ACC112 (cell line): ENCODE results near the gene MAFF.

Experiments
- H2AFZ ChIP-seq: fragments of 200-600 bp; sonication (generic); one replicate; pipeline ENCODE4 v1.6.0; 2017; ENCODE audit warnings: antibody characterized with exemption, low read length; ENCODE audit not compliant: unreplicated experiment
- H3K27ac ChIP-seq: fragments of 200-600 bp; sonication (generic); 2 replicates; pipeline ENCODE4 v1.5.1; 2014; ENCODE audit warnings: low read depth, mild to moderate bottlenecking, antibody characterized with exemption, low read length, moderate library complexity
- H3K27me3 ChIP-seq: fragments of 200-600 bp; sonication (generic); 2 replicates; pipeline ENCODE4 v1.6.1; 2014; ENCODE audit warnings: mild to moderate bottlenecking, antibody characterized with exemption, low read length, moderate library complexity, mixed read lengths; ENCODE audit not compliant: insufficient read depth
- H3K36me3 ChIP-seq: fragments of 200-600 bp; sonication (generic); 2 replicates; pipeline ENCODE4 v1.6.1; 2016; ENCODE audit warnings: mild to moderate bottlenecking, antibody characterized with exemption, low read length, moderate library complexity, mixed read lengths; ENCODE audit not compliant: insufficient read depth
- H3K4me1 ChIP-seq: fragments of 200-600 bp; sonication (generic); one replicate; pipeline ENCODE4 v1.6.1; 2016; ENCODE audit warnings: low read length, mixed read lengths; ENCODE audit not compliant: insufficient read depth, unreplicated experiment, control insufficient read depth
- H3K4me3 ChIP-seq: fragments of 200-600 bp; sonication (generic); 2 replicates; pipeline ENCODE4 v1.5.1; 2014; ENCODE audit warnings: mild to moderate bottlenecking, low read depth, low read length
- H3K79me2 ChIP-seq: fragments of 200-600 bp; sonication (generic); one replicate; pipeline ENCODE4 v1.6.0; 2016; ENCODE audit warnings: low read length; ENCODE audit not compliant: control insufficient read depth, unreplicated experiment, insufficient read depth

The MAFF gene

DNA sequence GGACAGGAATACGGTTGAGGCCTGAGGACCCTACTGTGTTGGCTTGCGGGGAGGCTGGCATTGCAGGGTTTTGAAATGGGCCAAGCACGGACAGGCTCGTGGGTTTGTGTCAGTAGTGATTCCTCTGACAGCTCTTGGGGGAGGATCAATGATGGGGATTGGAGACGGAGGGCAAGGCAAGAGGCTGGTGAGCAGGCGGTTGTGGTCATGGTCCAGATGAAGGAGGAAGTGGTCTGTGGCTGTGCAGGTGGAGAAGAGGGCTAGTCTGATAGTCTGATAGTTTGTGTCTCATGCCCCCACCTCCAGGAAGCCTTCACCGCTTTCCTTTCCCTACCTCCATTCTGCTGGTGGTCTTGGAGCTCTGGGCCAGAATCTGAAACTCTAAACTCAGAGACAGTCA lies 3.0 kb downstream of the MAFF start:
- Histone ChIP-seq H3K4me3 (peak overlapping the region; percentile 91), H3K79me2 (peaks cover 55% of the 10 kb centered on the region)

DNA sequence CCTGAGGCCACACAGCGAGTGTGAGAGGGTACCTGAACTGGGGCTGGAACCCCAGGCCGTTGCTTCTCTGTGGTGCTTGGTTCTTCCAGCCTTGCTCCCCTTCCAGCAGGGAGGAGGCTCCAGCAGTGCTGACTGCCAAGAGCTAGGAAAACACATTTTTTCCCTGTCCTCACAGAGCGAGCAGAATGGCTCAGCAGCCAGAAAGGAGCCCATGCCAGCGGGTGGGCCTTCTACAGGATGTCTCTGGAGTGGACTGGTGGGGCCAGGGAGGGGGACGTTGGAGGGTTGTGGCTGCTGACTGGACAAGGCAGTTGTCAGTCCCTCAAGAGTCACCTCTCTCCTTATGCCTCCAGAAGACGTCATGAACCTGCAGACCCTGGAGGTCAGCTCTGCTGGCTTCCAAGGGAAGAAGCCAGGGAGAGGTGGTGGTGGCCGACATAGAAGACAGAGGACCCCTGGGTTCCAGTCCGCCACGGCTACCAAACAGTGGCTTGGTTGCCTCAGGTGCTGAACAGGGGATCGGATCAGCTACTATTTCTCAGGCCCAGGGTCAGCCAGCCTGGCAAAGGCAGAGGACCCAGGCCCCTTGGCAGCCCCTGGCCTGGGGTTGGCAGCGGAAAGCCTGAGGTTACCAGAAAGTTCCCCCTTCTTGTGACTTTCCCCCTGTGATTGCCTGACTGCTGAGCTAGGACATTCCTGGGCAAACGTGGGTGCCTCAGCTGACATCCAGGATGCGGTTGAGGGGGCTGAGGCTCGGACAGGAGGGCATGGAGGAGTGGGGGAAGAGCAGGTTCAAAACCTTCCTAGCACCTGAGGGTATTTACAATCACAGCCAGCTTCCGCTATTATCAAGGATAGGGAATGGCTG lies 3.7 kb downstream of the MAFF start:
- Histone ChIP-seq H3K36me3 (no peaks in the 10 kb centered on the region), H3K4me1 (peaks cover 16% of the 10 kb centered on the region), H3K27ac (peak overlapping the region; percentile 30; the same call in 1 of the 2 replicates), H3K4me3 (no peak overlapping the region; the same call in 1 of the 2 replicates), H3K79me2 (peaks cover 61% of the 10 kb centered on the region), H3K27me3 (no peaks in the 10 kb centered on the region), H2AFZ (no peak overlapping the region)

More for the DNA sequence above, 3.0 kb downstream of the MAFF start:
- Histone ChIP-seq H3K36me3 (no peaks in the 10 kb centered on the region), H3K27me3 (no peaks in the 10 kb centered on the region), H2AFZ (no peak overlapping the region), H3K4me1 (peaks cover 16% of the 10 kb centered on the region), H3K27ac (peak overlapping the region; percentile 96)

DNA sequence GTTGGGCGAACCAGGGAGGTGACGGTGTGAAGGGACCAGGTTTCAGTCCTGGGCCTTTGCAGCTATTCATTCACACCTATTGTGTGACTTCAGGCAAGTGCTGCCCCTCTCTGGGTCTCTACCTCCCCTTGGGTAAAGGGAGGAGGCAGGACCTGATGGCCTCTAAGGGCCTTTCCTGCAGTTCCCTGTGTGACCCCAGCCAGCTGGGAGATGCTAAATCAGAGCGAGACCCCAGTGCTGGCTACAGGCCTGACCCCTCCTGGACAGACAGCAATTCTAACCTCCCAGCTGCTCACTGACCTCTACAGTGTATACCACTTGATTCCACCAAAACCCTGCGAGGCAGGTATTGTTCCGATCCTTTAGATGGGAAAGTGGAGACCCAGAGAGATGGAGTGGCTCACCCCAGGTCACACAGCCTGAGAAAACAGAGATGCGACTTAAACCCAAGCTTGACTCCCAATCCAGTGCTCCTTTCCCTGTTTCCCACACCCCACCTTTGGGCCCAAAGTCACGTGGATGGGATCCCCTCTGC lies 6.2 kb downstream of the MAFF start:
- H3K27ac ChIP-seq = no peak overlapping the region
- no peak overlapping the region for H2AFZ ChIP-seq
- peaks cover 16% of the 10 kb centered on the region for H3K4me1 ChIP-seq
- H3K79me2 ChIP-seq = peaks cover 67% of the 10 kb centered on the region
- H3K4me3 ChIP-seq = no peak overlapping the region
- no peaks in the 10 kb centered on the region for H3K27me3 ChIP-seq
- no peaks in the 10 kb centered on the region for H3K36me3 ChIP-seq

DNA sequence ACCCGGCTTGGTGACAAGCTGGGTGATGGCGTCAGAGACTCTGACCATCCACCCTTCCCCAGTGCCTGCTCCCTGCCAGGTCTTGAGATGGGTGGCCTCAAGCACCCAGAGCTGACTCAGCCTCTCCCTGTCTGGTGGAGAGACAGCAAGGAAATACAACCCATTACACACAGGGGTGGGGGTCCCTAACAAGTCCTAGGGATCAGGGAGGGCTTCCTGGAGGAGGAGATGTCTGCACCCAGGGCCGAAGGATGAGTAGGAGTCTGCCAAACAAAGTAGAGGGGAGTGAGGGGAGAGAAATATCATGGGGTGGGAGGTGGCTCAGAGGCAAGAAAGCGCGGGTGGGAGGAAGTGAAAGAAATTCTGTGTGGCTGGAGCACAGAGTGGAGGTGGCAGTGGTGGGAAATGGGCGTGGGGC lies 6.8 kb downstream of the MAFF start:
- no peak overlapping the region for H3K27ac ChIP-seq
- H3K4me1 ChIP-seq = peaks cover 17% of the 10 kb centered on the region
- no peaks in the 10 kb centered on the region for H3K27me3 ChIP-seq
- H2AFZ ChIP-seq = no peak overlapping the region
- no peak overlapping the region for H3K4me3 ChIP-seq
- peaks cover 64% of the 10 kb centered on the region for H3K79me2 ChIP-seq
- H3K36me3 ChIP-seq = no peaks in the 10 kb centered on the region

DNA sequence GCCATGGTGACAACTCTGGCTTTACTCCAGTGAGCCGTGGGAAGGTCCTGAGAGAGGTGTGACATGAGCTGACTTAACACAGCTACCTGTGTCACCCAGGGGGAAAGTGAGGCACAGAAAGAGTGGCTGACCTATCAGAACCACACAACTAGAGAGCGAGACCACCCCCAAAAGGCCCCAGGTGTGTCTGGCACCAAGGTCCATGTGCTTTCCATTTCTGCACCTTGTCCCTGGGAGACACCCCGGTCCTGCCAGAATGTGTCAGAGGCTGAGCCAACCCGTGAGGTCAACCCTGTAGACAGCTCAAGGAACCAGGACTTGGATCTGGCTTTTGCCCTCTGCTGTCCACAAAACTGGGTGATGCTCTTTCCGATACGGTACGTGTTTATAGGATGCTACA lies 9.8 kb downstream of the MAFF start:
- Histone ChIP-seq H3K27ac (no peak overlapping the region), H3K4me1 (peaks cover 4% of the 10 kb centered on the region), H3K27me3 (no peaks in the 10 kb centered on the region), H2AFZ (no peak overlapping the region), H3K79me2 (peaks cover 42% of the 10 kb centered on the region), H3K4me3 (no peak overlapping the region), H3K36me3 (peaks cover 5% of the 10 kb centered on the region; the same call in 1 of the 2 replicates)

DNA sequence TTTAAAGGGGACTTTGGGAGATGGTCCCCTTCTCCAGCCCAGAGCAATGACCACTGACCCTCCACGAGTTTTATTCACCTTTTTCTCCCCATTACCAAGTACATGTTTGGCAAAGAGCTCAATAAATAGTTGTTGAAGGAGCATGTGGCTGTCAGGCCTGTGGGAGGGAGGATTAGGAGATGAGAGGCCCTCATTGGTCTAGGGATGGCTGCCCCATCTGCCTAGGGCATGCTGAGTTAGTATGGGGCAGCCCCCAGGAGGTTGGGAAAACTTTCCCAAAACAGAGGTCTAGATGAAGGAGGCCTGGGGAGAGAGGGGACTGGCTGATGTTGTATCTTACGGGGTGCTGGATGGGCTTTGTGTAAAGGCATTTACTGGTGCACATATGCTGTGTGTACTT lies 10.6 kb downstream of the MAFF start:
- Histone ChIP-seq H3K36me3 (peaks cover 5% of the 10 kb centered on the region; the same call in 1 of the 2 replicates), H3K4me3 (no peak overlapping the region), H3K27me3 (no peaks in the 10 kb centered on the region), H2AFZ (no peak overlapping the region), H3K79me2 (peaks cover 42% of the 10 kb centered on the region), H3K27ac (no peak overlapping the region), H3K4me1 (peaks cover 4% of the 10 kb centered on the region)

DNA sequence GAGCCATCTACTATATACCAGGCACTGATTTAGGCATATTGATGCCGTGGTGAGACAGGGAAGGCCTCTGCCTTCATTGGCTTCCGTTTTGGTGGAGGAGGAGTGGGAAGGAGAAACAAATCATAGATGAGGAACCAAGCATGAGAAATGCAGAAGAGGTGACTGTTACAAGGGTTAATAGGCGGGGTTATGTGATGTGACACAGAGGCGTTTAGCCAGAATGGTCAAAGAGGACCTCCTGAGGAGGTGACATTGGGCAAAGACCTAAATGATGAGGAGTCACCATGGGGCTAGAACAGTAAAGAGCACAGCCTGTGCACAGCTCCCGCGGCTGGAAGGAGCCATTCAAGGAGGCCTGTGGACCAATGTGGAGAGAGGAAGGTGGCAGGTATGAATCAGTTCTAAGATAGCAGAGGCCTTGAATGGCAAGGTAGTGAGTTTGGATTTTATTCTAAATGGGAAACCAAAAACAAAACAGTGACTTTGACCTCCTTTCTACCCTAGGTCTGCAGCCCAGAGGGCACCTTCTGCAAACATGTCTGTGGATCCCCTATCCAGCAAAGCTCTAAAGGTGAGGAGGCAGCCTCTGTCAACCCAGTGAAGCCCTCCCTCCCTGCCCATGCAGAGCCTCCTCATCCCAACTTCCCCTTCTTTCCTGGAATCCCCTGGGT lies 11.7 kb downstream of the MAFF start:
- Histone ChIP-seq H3K27ac (no peak overlapping the region), H3K4me3 (no peak overlapping the region), H3K27me3 (no peaks in the 10 kb centered on the region), H2AFZ (no peak overlapping the region), H3K79me2 (peaks cover 33% of the 10 kb centered on the region), H3K36me3 (peaks cover 5% of the 10 kb centered on the region; the same call in 1 of the 2 replicates), H3K4me1 (peaks cover 12% of the 10 kb centered on the region)

DNA sequence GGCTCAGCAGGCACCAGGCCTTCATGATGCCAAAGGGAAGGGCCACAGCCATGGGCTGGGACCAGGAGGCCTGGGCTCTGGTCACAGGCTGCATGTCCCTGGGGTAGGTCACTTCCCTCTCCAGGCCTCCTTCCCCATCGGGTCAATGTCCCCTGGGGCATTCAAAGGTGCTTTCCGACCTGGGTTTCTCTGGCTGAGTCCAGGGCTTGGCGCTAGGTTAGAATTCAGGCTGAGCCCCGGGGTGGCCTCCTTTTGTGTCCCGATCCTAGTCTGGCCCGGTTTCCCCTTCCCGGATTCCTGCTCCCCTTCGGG lies 12.2 kb downstream of the MAFF start:
- H3K27ac ChIP-seq = no peak overlapping the region
- no peak overlapping the region for H2AFZ ChIP-seq
- no peaks in the 10 kb centered on the region for H3K27me3 ChIP-seq
- H3K4me1 ChIP-seq = peaks cover 16% of the 10 kb centered on the region
- peaks cover 30% of the 10 kb centered on the region for H3K79me2 ChIP-seq
- H3K4me3 ChIP-seq = no peak overlapping the region
- H3K36me3 ChIP-seq = peaks cover 5% of the 10 kb centered on the region; the same call in 1 of the 2 replicates

DNA sequence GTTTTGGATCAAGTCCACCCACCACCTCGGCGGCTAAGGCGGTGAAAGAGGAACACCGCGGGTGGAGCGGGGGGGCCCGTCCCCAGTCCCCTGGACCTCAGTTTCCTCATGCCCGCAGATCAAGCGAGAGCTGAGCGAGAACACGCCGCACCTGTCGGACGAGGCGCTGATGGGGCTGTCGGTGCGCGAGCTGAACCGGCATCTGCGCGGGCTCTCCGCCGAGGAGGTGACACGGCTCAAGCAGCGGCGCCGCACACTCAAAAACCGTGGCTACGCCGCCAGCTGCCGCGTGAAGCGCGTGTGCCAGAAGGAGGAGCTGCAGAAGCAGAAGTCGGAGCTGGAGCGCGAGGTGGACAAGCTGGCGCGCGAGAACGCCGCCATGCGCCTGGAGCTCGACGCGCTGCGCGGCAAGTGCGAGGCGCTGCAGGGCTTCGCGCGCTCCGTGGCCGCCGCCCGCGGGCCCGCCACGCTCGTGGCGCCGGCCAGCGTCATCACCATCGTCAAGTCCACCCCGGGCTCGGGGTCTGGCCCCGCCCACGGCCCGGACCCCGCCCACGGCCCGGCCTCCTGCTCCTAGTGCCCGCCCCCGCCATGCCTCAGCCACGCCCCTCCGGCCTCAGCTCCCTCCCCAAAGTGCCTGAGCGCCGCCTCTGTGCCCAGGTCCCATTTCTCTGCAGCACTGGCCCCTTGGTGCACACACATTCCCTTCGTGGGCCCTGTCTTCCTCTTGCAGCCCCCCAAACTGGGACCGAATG lies 12.7 kb downstream of the MAFF start:
- H3K79me2 ChIP-seq = peaks cover 26% of the 10 kb centered on the region
- no peaks in the 10 kb centered on the region for H3K27me3 ChIP-seq
- H3K4me3 ChIP-seq = no peak overlapping the region
- H3K36me3 ChIP-seq = peaks cover 5% of the 10 kb centered on the region; the same call in 1 of the 2 replicates
- peaks cover 21% of the 10 kb centered on the region for H3K4me1 ChIP-seq
- H2AFZ ChIP-seq = no peak overlapping the region
- H3K27ac ChIP-seq = no peak overlapping the region
